ENCODE measurements around the gene CDV3.
"Not testable (repeated sequence)": the region's sequence is repeated elsewhere in the genome, so short reads cannot be mapped to it uniquely, and the experiment has no call there.

The CDV3 gene

GRCh38 chr3:133573629-133574194 is at the start of gene CDV3:
CDV3 (plus strand) TSS chr3:133573686; CDS start chr3:133574045, 359 bp downstream.
- no peak for DNase-seq

- not testable (repeated sequence) for DNase-seq
Observed at GRCh38 chr3:133523758-133524157, 49.7 kb upstream of the CDV3 start.

- no peak for DNase-seq
Observed at GRCh38 chr3:133525435-133525834, 48.1 kb upstream of the CDV3 start.

GRCh38 chr3:133527081-133527715 is 46.3 kb upstream of the CDV3 start:
- DNase-seq = no peak

- DNase-seq = no peak
Observed at GRCh38 chr3:133529809-133530208, 43.7 kb upstream of the CDV3 start.

GRCh38 chr3:133531981-133532380 is 41.5 kb upstream of the CDV3 start:
- DNase-seq = no peak

GRCh38 chr3:133532951-133533350 is 40.5 kb upstream of the CDV3 start:
- DNase-seq = no peak

GRCh38 chr3:133535971-133536881 is 37.3 kb upstream of the CDV3 start:
- DNase-seq = no peak

GRCh38 chr3:133537131-133537530 is 36.4 kb upstream of the CDV3 start:
- DNase-seq = not testable (repeated sequence)

- no peak for DNase-seq
Observed at GRCh38 chr3:133538154-133538553, 35.3 kb upstream of the CDV3 start.

- no peak for DNase-seq
Observed at GRCh38 chr3:133540896-133541674, 32.4 kb upstream of the CDV3 start.

- DNase-seq = no peak
Observed at GRCh38 chr3:133542871-133543270, 30.6 kb upstream of the CDV3 start.

- not testable (repeated sequence) for DNase-seq
Observed at GRCh38 chr3:133544983-133545382, 28.5 kb upstream of the CDV3 start.

GRCh38 chr3:133547432-133548041 is 25.9 kb upstream of the CDV3 start:
- DNase-seq = peak; percentile 4

GRCh38 chr3:133548090-133548489 is 25.4 kb upstream of the CDV3 start:
- DNase-seq = no peak

GRCh38 chr3:133549565-133549964 is 23.9 kb upstream of the CDV3 start:
- DNase-seq = no peak

GRCh38 chr3:133551589-133551988 is 21.9 kb upstream of the CDV3 start:
- DNase-seq = not testable (repeated sequence)

- DNase-seq = no peak
Observed at GRCh38 chr3:133561679-133562078, 11.8 kb upstream of the CDV3 start.

GRCh38 chr3:133562376-133562775 is 11.1 kb upstream of the CDV3 start:
- DNase-seq = no peak

GRCh38 chr3:133563186-133563591 is 10.3 kb upstream of the CDV3 start:
- DNase-seq = no peak

- no peak for DNase-seq
Observed at GRCh38 chr3:133563816-133564215, 9.7 kb upstream of the CDV3 start.

GRCh38 chr3:133568294-133569014 is 5.0 kb upstream of the CDV3 start:
- no peak for DNase-seq
